HG02885 (cell line): Measurements from ENCODE around the gene NXPH4.

Experiments used
- ATAC-seq: cut with Tn5 transposase; IDR thresholded peaks from one replicate; pipeline ENCODE4 v1.9.1; 2021; ENCODE audit warnings: mild to moderate bottlenecking; ENCODE audit not compliant: unreplicated experiment, poor library complexity

Gene NXPH4

GRCh38 chr12:57229634-57230380, 13.2 kb downstream of the NXPH4 start, which contains the start of gene SHMT2:
Gene SHMT2, plus strand, starts transcription at chr12:57229711. Its CDS starts 68 bp downstream, at chr12:57229779.
- peak; percentile 68 for ATAC-seq

GRCh38 chr12:57230381-57231155, 14.0 kb downstream of the NXPH4 start:
- no peak for ATAC-seq

DNA sequence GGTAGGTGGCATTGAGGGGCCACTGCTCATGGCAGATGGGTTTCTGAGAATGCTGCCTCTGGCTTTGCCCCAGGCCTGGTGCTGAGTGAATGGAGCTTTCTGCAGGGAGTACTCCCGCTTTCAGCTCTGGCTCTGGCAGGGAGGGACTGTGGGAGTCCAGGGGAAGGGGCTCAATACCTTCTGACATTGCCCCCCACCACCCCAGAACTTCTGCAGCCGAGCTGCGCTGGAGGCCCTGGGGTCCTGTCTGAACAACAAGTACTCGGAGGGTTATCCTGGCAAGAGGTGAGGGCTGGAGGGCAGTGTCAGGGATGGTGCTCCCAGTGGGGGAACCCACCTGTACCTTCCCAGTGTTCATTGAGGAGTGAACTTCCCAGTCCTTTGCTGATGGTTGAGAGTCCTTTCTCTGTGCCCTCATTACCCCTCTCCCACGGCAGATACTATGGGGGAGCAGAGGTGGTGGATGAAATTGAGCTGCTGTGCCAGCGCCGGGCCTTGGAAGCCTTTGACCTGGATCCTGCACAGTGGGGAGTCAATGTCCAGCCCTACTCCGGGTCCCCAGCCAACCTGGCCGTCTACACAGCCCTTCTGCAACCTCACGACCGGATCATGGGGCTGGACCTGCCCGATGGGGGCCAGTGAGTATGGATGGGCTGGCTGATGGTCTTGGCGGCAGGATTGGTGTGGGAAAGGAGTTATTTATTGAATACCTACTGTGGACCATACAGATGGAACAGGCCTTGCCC, 14.9 kb downstream of the NXPH4 start:
- no peak for ATAC-seq

DNA sequence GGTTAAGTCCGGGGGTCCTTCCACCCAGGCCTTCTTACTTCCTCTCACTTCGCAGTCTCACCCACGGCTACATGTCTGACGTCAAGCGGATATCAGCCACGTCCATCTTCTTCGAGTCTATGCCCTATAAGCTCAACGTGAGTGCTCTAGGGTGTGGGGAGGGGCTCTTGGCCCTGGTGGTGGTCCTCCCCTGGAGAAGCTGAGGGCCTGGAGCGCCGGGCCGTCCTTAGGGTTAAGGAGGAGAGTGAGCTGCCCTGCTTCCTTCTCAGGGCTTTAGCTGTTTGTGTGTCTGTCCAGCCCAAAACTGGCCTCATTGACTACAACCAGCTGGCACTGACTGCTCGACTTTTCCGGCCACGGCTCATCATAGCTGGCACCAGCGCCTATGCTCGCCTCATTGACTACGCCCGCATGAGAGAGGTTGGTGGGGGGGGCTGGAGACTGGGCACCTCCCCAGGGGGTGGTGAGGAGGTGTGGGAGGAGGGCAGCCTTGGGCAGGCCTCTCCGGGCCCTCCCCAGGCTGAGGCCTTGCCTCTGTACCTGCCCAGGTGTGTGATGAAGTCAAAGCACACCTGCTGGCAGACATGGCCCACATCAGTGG, 15.7 kb downstream of the NXPH4 start:
- no peak for ATAC-seq

DNA sequence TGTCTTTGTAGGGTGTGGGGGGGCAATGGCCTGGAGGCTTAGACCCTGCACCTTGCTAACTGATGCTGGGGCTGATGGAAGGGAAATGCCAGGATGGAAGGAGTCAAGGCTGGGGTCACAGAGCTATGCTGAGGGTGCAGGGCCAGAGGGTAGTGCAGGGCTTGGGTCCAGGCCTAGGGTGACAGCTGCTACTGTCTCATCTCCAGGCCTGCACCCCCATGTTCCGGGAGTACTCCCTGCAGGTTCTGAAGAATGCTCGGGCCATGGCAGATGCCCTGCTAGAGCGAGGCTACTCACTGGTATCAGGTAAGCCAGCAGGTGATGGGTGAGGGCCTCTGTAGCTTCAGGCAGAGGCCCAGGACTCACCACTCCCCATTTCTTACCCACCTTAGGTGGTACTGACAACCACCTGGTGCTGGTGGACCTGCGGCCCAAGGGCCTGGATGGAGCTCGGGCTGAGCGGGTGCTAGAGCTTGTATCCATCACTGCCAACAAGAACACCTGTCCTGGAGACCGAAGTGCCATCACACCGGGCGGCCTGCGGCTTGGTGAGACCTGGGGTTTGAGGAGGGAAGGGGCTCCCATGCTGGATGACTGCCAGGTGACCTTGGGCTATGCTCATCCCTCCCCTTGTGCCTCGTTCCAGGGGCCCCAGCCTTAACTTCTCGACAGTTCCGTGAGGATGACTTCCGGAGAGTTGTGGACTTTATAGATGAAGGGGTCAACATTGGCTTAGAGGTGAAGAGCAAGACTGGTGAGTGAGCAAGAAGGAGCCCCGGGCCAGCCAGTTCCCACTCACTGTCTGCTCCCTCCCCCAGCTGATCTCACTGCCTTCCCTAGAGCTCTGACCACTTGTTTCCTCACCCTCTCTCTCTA, 17.0 kb downstream of the NXPH4 start:
- no peak for ATAC-seq

- ATAC-seq, result no peak
Observed at GRCh38 chr12:57234233-57234570, 17.6 kb downstream of the NXPH4 start.

DNA sequence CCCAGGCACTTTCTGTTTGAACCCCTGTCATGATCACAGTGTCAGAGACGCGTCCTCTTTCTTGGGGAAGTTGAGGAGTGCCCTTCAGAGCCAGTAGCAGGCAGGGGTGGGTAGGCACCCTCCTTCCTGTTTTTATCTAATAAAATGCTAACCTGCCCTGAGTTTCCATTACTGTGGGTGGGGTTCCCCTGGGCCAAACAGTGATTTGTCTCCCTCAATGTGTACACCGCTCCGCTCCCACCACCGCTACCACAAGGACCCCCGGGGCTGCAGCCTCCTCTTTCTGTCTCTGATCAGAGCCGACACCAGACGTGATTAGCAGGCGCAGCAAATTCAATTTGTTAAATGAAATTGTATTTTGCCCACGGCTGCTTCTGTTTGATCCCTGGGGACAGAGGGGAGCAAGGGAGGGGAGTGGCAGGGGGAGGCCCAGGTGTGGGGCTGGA, 18.0 kb downstream of the NXPH4 start:
- no peak for ATAC-seq

GRCh38 chr12:57235017-57235727, 18.6 kb downstream of the NXPH4 start:
- no peak for ATAC-seq

DNA sequence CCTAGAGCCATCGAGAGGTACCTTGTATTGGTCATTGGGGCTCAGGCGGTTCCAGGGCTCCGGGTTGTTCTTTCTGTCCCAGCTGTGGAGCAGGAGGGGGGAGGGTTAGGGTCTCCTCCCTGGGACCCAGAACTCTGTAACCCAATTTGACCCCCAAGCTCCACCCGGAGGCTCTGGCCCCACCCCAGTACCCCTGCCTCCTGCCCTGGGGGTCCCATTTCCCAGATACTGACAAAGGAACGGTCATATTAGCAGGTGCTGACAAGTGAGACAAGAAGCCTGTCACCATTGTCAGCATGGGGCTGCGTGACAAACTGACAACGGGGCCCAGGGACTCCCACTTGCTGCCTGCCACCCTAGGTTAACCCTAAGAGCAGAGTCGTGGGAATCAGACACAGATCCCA, 19.1 kb downstream of the NXPH4 start:
- no peak for ATAC-seq

- ATAC-seq, result no peak
Observed at GRCh38 chr12:57236201-57236924, 19.8 kb downstream of the NXPH4 start.

- no peak for ATAC-seq
Observed at GRCh38 chr12:57236925-57237595, 20.5 kb downstream of the NXPH4 start.

DNA sequence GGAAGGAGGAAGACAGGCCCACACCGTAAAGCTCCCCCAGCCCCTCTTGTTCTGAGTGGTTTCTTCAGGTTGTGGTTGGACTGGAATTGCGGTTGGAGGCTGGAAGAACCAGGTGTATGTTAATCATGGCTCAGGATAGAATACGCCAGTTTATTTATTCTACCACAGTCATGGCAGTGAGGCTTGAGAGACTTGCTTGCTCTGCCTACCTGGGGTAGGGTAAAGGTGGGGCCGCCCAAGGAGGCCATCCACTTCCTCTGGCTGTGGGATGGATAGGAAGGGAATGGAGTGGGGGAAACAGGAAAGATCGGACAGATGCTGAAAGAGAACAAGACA, 21.0 kb downstream of the NXPH4 start:
- ATAC-seq, result no peak

DNA sequence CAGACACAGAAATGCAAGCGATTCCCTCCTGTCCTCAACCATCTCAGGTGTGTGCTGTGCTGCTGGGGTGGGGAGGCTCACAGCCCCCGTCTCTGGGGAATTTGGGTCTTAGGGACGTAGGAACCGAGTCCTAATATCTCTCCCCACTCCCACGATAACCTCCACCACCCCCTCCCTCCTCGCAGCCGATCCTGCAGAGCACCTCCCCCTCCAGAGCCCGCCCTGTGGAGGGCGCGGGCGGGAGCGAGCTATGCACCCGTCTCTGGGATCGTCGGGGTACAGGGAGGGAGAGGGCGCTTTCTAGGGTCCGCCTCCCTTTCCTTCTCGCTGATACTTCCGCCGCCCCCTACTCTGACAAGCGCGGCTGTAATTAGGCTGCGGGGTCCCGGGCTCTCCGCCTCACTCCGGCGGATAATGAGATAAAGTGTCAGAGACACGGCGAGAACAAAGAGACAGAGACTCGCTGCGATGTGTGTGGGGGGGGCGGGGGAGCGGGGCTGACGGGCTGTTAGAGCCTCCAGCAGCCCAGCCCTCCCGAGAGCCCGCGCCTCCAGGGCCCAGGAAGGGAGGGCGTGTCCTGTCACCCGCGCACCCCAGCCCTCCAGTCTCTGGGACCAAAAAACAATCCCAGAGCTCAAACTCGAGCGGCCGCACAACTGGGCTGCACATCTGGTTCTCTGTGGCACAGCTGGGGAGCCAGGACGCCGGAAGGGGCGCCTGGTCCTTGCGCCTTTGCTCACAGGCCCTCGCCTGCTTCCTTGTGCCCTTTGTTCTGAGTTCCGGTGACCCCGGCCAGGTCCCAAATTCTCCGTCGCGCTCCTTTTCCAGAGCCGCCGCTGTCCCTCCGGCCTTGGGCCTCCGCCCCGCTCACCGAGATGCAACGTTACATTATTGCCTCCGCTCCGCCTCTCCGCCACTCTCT, 21.6 kb downstream of the NXPH4 start:
- no peak for ATAC-seq

- peak; percentile 67 for ATAC-seq
Observed at GRCh38 chr12:57238854-57239554, 22.4 kb downstream of the NXPH4 start.

DNA sequence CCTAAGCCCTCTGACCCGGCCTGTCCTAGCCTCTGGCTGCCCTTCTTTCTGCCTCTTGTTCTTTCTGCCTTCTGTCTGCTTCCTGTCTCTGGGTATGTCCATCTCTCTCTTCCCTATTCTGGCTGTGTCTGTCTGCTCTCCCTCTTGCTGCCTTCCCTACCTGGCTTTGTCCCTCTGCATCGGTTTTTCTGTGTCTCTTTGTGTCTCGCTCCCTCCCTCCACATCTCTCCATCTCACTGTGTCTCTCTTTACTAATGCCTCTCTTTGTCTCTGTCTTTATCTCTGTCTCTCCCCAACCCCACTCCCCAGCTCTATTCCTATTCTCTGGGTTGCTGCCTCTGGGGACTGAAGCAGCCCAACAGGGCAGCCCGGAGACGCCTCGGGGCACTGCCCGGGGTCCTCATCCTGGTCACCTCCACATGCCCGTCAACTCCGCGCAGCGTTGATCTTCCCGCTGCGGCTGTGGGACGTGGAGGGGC, 23.0 kb downstream of the NXPH4 start:
- no peak for ATAC-seq
